ENCODE results near the gene ST6GALNAC3.

ST6GALNAC3 gene

DNA sequence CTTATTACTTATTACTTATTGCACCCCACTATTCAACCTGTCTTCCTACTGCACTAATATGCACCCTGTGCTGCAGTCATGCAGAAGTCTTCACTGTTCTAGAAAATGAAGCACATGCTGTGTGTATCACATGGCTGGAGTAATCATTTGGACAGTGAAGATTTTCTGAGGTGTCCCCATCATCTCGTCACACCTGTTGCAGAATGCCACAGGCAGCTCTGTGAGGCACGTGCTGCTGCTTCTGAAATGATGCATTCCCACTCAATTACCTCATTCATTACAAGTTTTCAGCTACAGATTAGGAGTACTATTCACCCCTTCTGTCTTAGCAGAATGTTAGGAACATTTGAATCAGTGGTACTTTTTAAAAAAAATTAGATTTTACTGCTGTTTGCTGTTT, 467.1 kb downstream of the ST6GALNAC3 start:
- no peak overlapping the region for H3K27ac ChIP-seq
- TF ChIP-seq ZFX (IDR thresholded peaks at IDR 0.05; ENCODE audit: borderline replicate concordance) (no peak), CTCF (IDR thresholded peaks at IDR 0.05) (no peak)

DNA sequence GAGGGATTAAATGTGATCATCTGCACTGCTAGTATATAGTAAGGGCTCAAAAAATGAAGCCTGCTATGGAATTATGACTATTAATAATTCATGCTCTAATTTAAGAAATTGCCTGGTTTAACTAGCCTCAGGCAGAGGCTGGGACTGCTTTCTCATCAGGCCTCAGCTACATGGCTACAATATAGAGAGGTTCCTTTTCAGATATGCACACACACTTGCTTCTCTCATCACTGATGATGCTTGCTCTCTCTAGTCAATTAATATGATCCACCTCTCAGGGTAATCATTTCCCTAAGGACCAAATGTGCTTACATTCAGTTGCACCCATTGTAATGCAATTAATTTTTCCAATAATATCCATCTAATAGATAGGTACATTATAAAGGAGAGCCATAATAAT, 467.8 kb downstream of the ST6GALNAC3 start:
- TF ChIP-seq CTCF (IDR thresholded peaks at IDR 0.05) (no peak), ZFX (IDR thresholded peaks at IDR 0.05; ENCODE audit: borderline replicate concordance) (no peak)

DNA sequence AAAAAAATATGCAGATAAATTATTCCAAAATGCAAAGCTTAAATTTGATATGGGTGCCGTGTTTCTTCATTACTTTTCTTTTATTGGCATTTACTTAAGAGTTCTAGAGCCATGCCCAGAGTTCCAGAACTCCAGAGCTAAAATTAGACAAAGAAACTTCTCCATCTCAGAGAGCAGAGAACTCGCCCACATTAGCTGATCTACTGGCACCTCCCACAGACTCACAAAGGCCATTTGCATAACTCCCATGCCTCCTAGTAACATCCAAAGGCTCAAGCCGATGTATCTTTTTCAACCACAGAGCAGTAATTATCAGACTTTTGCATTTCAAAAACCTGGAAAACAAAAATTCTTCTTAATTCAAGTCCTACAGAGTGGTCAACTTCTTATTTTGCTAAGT, 468.9 kb downstream of the ST6GALNAC3 start:
- H3K27ac ChIP-seq = no peak overlapping the region
- TF ChIP-seq CTCF (IDR thresholded peaks at IDR 0.05) (no peak), ZFX (IDR thresholded peaks at IDR 0.05; ENCODE audit: borderline replicate concordance) (no peak)

More for the DNA sequence above, 467.8 kb downstream of the ST6GALNAC3 start:
- no peak overlapping the region for H3K27ac ChIP-seq

- TF ChIP-seq CTCF (IDR thresholded peaks at IDR 0.05) (no peak), ZFX (IDR thresholded peaks at IDR 0.05; ENCODE audit: borderline replicate concordance) (no peak)
- no peak overlapping the region for H3K27ac ChIP-seq
Measured at GRCh38 chr1:76546354-76546933, 471.9 kb downstream of the ST6GALNAC3 start.

GRCh38 chr1:76547916-76548315, 473.4 kb downstream of the ST6GALNAC3 start:
- TF ChIP-seq ZFX (IDR thresholded peaks at IDR 0.05; ENCODE audit: borderline replicate concordance) (no peak), CTCF (IDR thresholded peaks at IDR 0.05) (peak; percentile 18; the same call in 1 of the 2 replicates)
- H3K27ac ChIP-seq = peak overlapping the region; percentile 12; the same call in 1 of the 2 replicates

- TF ChIP-seq CTCF (IDR thresholded peaks at IDR 0.05) (no peak), ZFX (IDR thresholded peaks at IDR 0.05; ENCODE audit: borderline replicate concordance) (no peak)
- H3K27ac ChIP-seq = 0 out of 2 replicates have a peak overlapping the region, but pooled peaks have one; percentile 12
Measured at GRCh38 chr1:76548513-76549100, 474.1 kb downstream of the ST6GALNAC3 start.

GRCh38 chr1:76554283-76554682, 479.7 kb downstream of the ST6GALNAC3 start:
- H3K27ac ChIP-seq = no peak overlapping the region

More at GRCh38 chr1:76554283-76554682, 479.7 kb downstream of the ST6GALNAC3 start:
- TF ChIP-seq CTCF (IDR thresholded peaks at IDR 0.05) (no peak), ZFX (IDR thresholded peaks at IDR 0.05; ENCODE audit: borderline replicate concordance) (no peak)

All from 22Rv1 (cell line).